K562 (cell line): ENCODE measurements around the gene RNF19B. TPM values are rescaled to one million over a fixed set of nuclear protein-coding genes. Genes with fewer than 3 reads are reported as not detected.

Source experiments
- ATAC-seq: fragments of 200-7000 bp; cut with Tn5 transposase; 3 replicates; pipeline ENCODE4 v1.9.1; 2020; ENCODE audit warnings: moderate library complexity
- BruUV-seq: library from RNA; stranded (reverse); fragments of 400-500 nt; replicated peaks from 2 replicates; lab custom pipeline; 2021; lab: Mats Ljungman, UMichigan
- CTCF ChIA-PET: fragments of 300-600 bp; formaldehyde crosslinking; extraction: SDS; loops from one replicate; lab custom pipeline; 2021; ENCODE audit warnings: low intra/inter-chr PET ratio; lab: Yijun Ruan, JAX
- POLR2A ChIA-PET: fragments of 300-600, 350-650 bp; sonication (Branson Sonifier 250); formaldehyde crosslinking; extraction: SDS; loops from one replicate; lab custom pipeline; 2021; ENCODE audit warnings: antibody characterized with exemption, inconsistent platforms; lab: Yijun Ruan, JAX
- DNase-seq, 4 experiments: peaks; one replicate each; pipeline versions ENCODE4 v3.0.0 to v3.0.0-alpha.2; 2011 to 2018; ENCODE audit warnings: low spot score in 3 of 4, mixed read lengths in 3 of 4; ENCODE audit errors: extremely low read depth in 1 of 4
- FAIRE-seq: peaks from 2 replicates; lab custom pipeline; 2011; peaks lifted over from hg19 to GRCh38; lab: Jason Lieb, UNC
- H2AFZ ChIP-seq: 2 replicates; pipeline ENCODE4 v1.6.0; 2011; ENCODE audit warnings: low read depth, low read length, control low read depth, inconsistent platforms
- H3K27ac ChIP-seq: fragments of 200-600 bp; 3 replicates; pipeline ENCODE4 v1.8.0; 2011; ENCODE audit warnings: low read depth, mild to moderate bottlenecking, control low read depth, inconsistent platforms, low read length, moderate library complexity, mixed read lengths; ENCODE audit errors: extremely low read depth
- H3K27me3 ChIP-seq, 2 experiments: fragments of 300-600 bp in 1 of 2; 2 replicates in 1 of 2; 3 replicates in 1 of 2; pipeline versions ENCODE4 v1.6.0 to v1.8.0; 2011; ENCODE audit warnings: inconsistent platforms in 2 of 2, low read length in 2 of 2, mild to moderate bottlenecking in 1 of 2, mixed read lengths in 1 of 2, moderate library complexity in 1 of 2; ENCODE audit not compliant: control insufficient read depth in 2 of 2, insufficient read depth in 2 of 2
- H3K36me3 ChIP-seq: fragments of 300-600 bp; 3 replicates; pipeline ENCODE4 v1.8.0; 2011; ENCODE audit warnings: mild to moderate bottlenecking, low read length, inconsistent platforms; ENCODE audit not compliant: control insufficient read depth, insufficient read depth
- H3K4me1 ChIP-seq, 2 experiments: fragments of 200-600 bp in 1 of 2; replicated peaks in 1 of 2; 2 replicates in 1 of 2; 3 replicates in 1 of 2; pipeline versions ENCODE4 v1.5.1 to v1.8.0; 2011; ENCODE audit warnings: inconsistent platforms in 2 of 2, low read length in 2 of 2, mild to moderate bottlenecking in 1 of 2, mixed read lengths in 1 of 2, moderate library complexity in 1 of 2; ENCODE audit not compliant: control insufficient read depth in 2 of 2, insufficient read depth in 2 of 2
- H3K4me2 ChIP-seq: 2 replicates; pipeline ENCODE4 v1.6.1; 2011; ENCODE audit warnings: low read length, control low read depth, inconsistent platforms, mixed read lengths; ENCODE audit not compliant: insufficient read depth
- H3K4me3 ChIP-seq: fragments of 200-600 bp; sonication (generic), shearing (Covaris generic); 2 replicates; pipeline ENCODE4 v1.5.1; 2016; ENCODE audit warnings: control low read depth, inconsistent platforms
- H3K79me2 ChIP-seq: fragments of 200-600 bp; 3 replicates; pipeline ENCODE4 v1.8.0; 2011; ENCODE audit warnings: low read length, inconsistent platforms; ENCODE audit not compliant: control insufficient read depth, insufficient read depth
- H3K9ac ChIP-seq, 2 experiments: 2 replicates each; pipeline versions ENCODE4 v1.6.0 to v1.6.1; 2011; ENCODE audit warnings: low read depth in 2 of 2, low read length in 2 of 2, control low read depth in 1 of 2, inconsistent platforms in 1 of 2, mild to moderate bottlenecking in 1 of 2, mixed read lengths in 1 of 2; ENCODE audit not compliant: insufficient read depth in 1 of 2
- H3K9me1 ChIP-seq: one replicate; pipeline ENCODE4 v1.6.0; 2011; ENCODE audit warnings: inconsistent platforms, mild to moderate bottlenecking, low read length, moderate library complexity; ENCODE audit not compliant: control insufficient read depth, insufficient read depth
- H3K9me3 ChIP-seq: replicated peaks from 2 replicates; pipeline ENCODE4 v1.5.1; 2011; ENCODE audit warnings: low read depth, low read length, inconsistent platforms; ENCODE audit not compliant: control insufficient read depth, insufficient read depth
- H4K20me1 ChIP-seq: replicated peaks from 2 replicates; pipeline ENCODE4 v1.6.1; 2011; ENCODE audit warnings: low read length, inconsistent platforms, mixed read lengths; ENCODE audit not compliant: control insufficient read depth, insufficient read depth
- FIP1L1 ChIP-seq: fragments of 200-400 bp; formaldehyde crosslinking; IDR thresholded peaks from 2 replicates; pipeline ENCODE4 v1.6.1; 2018; ENCODE audit warnings: mild to moderate bottlenecking, low read depth, low read length; ENCODE audit not compliant: poor library complexity, severe bottlenecking
- JUN ChIP-seq, 2 experiments: sonication (generic) in 1 of 2; formaldehyde crosslinking in 1 of 2; IDR thresholded peaks; 2 replicates each; pipeline versions ENCODE4 v1.6.1 to v1.8.0; 2012 to 2022; ENCODE audit warnings: borderline replicate concordance in 2 of 2, mild to moderate bottlenecking in 2 of 2, improper control_type of control experiment in 1 of 2, low read depth in 1 of 2, low read length in 1 of 2, missing genetic modification reagents in 1 of 2
- MCM5 ChIP-seq: fragments of 450-650 bp; IDR thresholded peaks from 2 replicates; pipeline ENCODE4 v1.6.1; 2016; ENCODE audit warnings: low read depth
- MYBL2 ChIP-seq, 2 experiments: fragments of 450-650 bp in 1 of 2; sonication (generic) in 1 of 2; formaldehyde crosslinking in 1 of 2; IDR thresholded peaks; 2 replicates each; pipeline versions ENCODE4 v1.6.1 to v1.8.1; 2017 to 2022; ENCODE audit warnings: borderline replicate concordance in 1 of 2, inconsistent platforms in 1 of 2, low read depth in 1 of 2, mild to moderate bottlenecking in 1 of 2, missing genetic modification reagents in 1 of 2, moderate library complexity in 1 of 2
- ZBTB33 ChIP-seq: sonication (generic); formaldehyde crosslinking; IDR thresholded peaks from 2 replicates; pipeline ENCODE4 v1.8.1; 2023; ENCODE audit warnings: mild to moderate bottlenecking, missing genetic modification reagents
- WGBS: fragments of 100-300 bp; shearing (Covaris generic); methylation state at CpG from one replicate; pipeline ENCODE4 v1.1.6; 2016; ENCODE audit warnings: low coverage, mixed read lengths; ENCODE audit not compliant: insufficient coverage; ENCODE audit errors: missing lambda C conversion rate; 5-methylcytosine and 5-hydroxymethylcytosine counted together
- in situ Hi-C: fragments of 300-500 bp; cut with MboI; formaldehyde crosslinking; loops from 4 replicates; pipeline ENCODE4 v1.15.0; 2018; ENCODE audit warnings: inconsistent platforms, mixed read lengths
- intact Hi-C: fragments of 100-400 bp; cut with micrococcal nuclease; formaldehyde crosslinking; loops from 2 replicates; pipeline ENCODE4 v1.14.2; 2022
- polyA plus RNA-seq, 8 experiments: library from polyadenylated mRNA; depleted of rRNA in 4 of 8; stranded (reverse) in 5 of 8; unstranded in 3 of 8; fragments of >200 nt; fragmentation: Nextera tagmentation in 2 of 8; fragmentation: Illumina TruSeq in 1 of 8; extraction: Ambion mirVana in 2 of 8; extraction: Trizol in 1 of 8; gene quantifications; 2 replicates each; pipeline versions ENCODE4 v1.2.1 to v1.2.3, GENCODE V29; 2011 to 2014; ENCODE audit warnings: inconsistent platforms in 1 of 8, missing spikeins in 1 of 8
- total RNA-seq, 7 experiments: library from RNA; depleted of rRNA in 6 of 7; stranded (reverse); fragments of >200 nt in 6 of 7; fragmentation: Illumina TruSeq in 2 of 7; extraction: Trizol in 2 of 7; gene quantifications; 2 replicates each; pipeline versions ENCODE4 v1.2.1 to v1.2.3, GENCODE V29; 2011 to 2021; ENCODE audit warnings: low replicate concordance in 1 of 7

RNF19B gene
- total and polyA plus RNA-seq, 9 of the 15 experiments (the other 6 are each of a cell fraction or from before 2014, with no cell fraction given) = 2.6 to 14.9 (median 10.1) TPM

GRCh38 chr1:32972814-32973428 is 8.3 kb upstream of the RNF19B start:
- Histone ChIP-seq H4K20me1 (no peaks in the 10 kb centered on the region), H3K4me2 (no peak overlapping the region), H3K4me3 (no peak overlapping the region), H3K27ac (no peak overlapping the region), H3K79me2 (no peaks in the 10 kb centered on the region), H3K9me3 (no peaks in the 10 kb centered on the region; the same call in 1 of the 2 replicates), H2AFZ (no peak overlapping the region), H3K9ac (no peak overlapping the region), H3K36me3 (no peaks in the 10 kb centered on the region), H3K9me1 (no peaks in the 10 kb centered on the region), H3K4me1 (peaks cover 0 to 7% of the 10 kb centered on the region in 2 experiments; a peak in 2 of 5 replicates), H3K27me3 (peaks cover 12 to 18% of the 10 kb centered on the region in 2 experiments; a peak in 4 of 5 replicates)
- no peak for TF ChIP-seq JUN (IDR thresholded peaks at IDR 0.05; ENCODE audit: borderline replicate concordance, low read depth, low read length)
- no peak for TF ChIP-seq JUN (CRISPR knock-in tag; IDR thresholded peaks at IDR 0.05; ENCODE audit: borderline replicate concordance)
- peak; percentile 23 for TF ChIP-seq FIP1L1
- peak; percentile 75; the same call in 1 of the 2 replicates for TF ChIP-seq ZBTB33
- no peak for TF ChIP-seq MCM5
- TF ChIP-seq MYBL2 (IDR thresholded peaks at IDR 0.05; ENCODE audit: low read depth) = no peak
- TF ChIP-seq MYBL2 (CRISPR knock-in tag; IDR thresholded peaks at IDR 0.05; ENCODE audit: borderline replicate concordance) = no peak
- ChIA-PET POLR2A (interaction anchor here (1.6 kb wide), 1 partner anchor 8 kb away, joined by 11 read pairs; no protein-coding TSS in a partner anchor), CTCF (no interaction called here)
- ATAC-seq (no peak), FAIRE-seq (no peak), DNase-seq (no peak)
- intact Hi-C loops (no loop called here), in situ Hi-C loops (no loop called here)
- 72% methylated on average over 29 of the region's 58 CpGs for WGBS
- no TSS peak for BruUV-seq
